Measurements from ENCODE around the gene PPP2R5A.
"Not testable (repeated sequence)": the region's sequence is repeated elsewhere in the genome, so short reads cannot be mapped to it uniquely, and the experiment has no call there.

PPP2R5A gene

DNA sequence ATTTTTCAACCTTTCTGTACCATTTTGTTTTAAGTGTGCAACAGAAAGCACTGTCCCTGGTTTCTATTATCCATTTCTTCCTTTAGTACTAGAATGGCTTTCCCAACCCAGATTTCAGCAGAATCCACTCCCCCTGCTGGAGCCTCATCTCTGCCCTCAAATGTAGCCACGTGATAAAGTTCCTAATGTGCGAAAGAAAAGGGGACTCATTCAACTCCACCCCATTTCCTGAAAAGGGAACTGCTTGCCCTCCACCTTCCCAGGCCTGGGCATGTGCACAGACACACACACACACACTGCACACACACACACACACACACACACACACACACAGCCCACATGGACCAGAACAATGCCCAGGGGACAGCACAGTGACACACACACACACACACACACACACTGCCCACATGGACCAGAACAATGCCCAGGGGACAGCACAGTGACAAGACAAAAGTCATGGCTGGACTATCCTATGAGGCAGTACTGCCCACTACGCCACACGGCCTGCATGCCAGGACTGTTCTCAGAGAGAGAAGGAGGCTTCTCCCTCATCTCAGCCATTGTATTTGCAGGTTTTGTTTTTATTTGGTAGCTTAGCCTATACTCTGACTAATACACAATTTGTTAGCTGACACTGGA is 96.3 kb downstream of the PPP2R5A start:
- H3K36me3 ChIP-seq (ENCODE audit: control insufficient read depth in 2 of 2, insufficient read depth in 2 of 2, low read length in 2 of 2) = peaks cover 9 to 19% of the 10 kb centered on the region in 2 donors
- H3K9me3 ChIP-seq (ENCODE audit: control insufficient read depth in 2 of 2, low read length in 2 of 2) = no peaks in the 10 kb centered on the region
- H3K4me3 ChIP-seq (ENCODE audit: low read length in 2 of 2) = no peak overlapping the region
- no peaks in the 10 kb centered on the region for H3K4me1 ChIP-seq (ENCODE audit: control insufficient read depth, insufficient read depth, low read length)
- no peak overlapping the region for H3K27ac ChIP-seq (ENCODE audit: low read length)
- no peaks in the 10 kb centered on the region for H3K27me3 ChIP-seq (ENCODE audit: control insufficient read depth in 1 of 2, insufficient read depth in 2 of 2, low read length in 2 of 2)
- H3K9ac ChIP-seq (ENCODE audit: low read length in 2 of 2) = no peak overlapping the region

DNA sequence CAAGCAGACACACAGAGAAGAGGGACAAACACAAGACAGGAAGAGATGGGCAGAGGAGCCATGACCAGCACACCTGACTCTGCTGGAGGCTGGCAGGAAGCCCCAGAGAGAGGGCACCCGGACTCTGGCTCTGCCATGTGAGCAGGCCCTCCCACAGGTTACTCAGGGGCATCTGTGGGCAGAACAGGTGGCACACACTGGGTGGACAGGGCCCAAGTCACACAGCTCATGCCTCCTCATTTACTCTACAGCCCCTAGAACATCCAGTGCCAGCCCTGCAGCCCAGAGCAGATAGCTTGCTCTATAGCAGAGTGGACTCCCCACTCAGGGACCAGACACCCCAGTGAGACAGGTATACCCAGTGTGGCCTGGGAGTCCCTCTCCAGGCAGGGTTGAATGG is 100.8 kb downstream of the PPP2R5A start:
- peaks cover 0 to 3% of the 10 kb centered on the region in 2 donors for H3K9me3 ChIP-seq (ENCODE audit: control insufficient read depth in 2 of 2, low read length in 2 of 2)
- H3K4me3 ChIP-seq (ENCODE audit: low read length in 2 of 2) = no peak overlapping the region
- no peaks in the 10 kb centered on the region for H3K4me1 ChIP-seq (ENCODE audit: control insufficient read depth, insufficient read depth, low read length)
- H3K36me3 ChIP-seq (ENCODE audit: control insufficient read depth in 2 of 2, insufficient read depth in 2 of 2, low read length in 2 of 2) = peaks cover 3 to 11% of the 10 kb centered on the region in 2 donors
- no peak overlapping the region for H3K27ac ChIP-seq (ENCODE audit: low read length)
- H3K27me3 ChIP-seq (ENCODE audit: control insufficient read depth in 1 of 2, insufficient read depth in 2 of 2, low read length in 2 of 2) = no peaks in the 10 kb centered on the region
- no peak overlapping the region for H3K9ac ChIP-seq (ENCODE audit: low read length in 2 of 2)

DNA sequence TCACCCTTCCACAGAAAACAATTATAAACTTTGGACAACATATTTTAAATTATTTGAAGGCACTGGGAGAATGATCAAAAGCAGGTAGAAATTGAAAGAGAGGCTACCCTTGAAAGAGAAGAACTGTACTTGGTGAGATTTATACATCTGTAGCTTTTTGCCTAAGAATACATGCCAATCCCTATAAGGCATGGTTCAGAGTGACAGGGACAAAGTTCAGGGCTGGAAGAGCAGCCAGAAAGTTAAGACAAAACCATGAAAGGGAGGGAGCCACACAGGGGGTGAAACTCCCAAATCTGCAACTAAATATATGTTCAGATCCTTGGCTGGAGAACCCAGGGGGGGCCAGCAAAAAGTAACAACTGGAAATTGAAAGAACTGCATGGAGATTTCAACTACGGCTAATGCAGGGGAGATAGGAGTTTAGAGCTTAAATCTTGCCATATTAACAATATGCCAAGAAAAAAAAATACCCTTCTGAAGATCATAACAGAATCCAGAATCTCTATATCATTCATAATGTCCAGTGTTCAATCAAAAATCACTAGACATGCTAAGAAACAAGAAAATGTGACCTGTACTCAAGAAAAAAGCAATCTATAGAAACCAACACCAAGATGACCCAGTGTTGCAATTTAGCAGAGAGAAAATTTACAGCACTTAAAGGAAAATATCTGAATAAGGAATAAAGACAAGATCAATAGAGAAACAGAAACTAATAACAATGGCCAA is 103.9 kb downstream of the PPP2R5A start:
- Histone ChIP-seq H3K9me3 (ENCODE audit: control insufficient read depth in 2 of 2, low read length in 2 of 2) (peaks cover 0 to 3% of the 10 kb centered on the region in 2 donors), H3K4me1 (ENCODE audit: control insufficient read depth, insufficient read depth, low read length) (no peaks in the 10 kb centered on the region), H3K9ac (ENCODE audit: low read length in 2 of 2) (no peak overlapping the region)

DNA sequence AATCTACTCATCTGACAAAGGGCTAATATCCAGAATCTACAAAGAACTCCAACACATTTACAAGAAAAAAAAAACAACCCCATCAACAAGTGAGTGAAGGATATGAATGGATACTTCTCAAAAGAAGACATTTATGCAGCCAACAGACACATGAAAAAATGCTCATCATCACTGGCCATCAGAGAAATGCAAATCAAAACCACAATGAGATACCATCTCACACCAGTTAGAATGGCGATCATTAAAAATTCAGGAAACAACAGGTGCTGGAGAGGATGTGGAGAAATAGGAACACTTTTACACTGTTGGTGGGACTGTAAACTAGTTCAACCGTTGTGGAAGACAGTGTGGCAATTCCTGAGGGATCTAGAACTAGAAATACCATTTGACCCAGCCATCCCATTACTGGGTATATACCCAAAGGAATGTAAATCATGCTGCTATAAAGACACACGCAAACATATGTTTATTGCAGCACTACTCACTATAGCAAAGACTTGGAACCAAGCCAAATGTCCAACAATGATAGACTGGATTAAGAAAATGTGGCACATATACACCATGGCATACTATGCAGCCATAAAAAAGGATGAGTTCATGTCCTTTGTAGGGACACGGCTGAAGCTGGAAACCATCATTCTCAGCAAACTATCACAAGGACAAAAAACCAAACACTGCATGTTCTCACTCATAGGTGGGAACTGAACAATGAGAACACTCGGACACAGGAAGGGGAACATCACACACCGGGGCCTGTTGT is 110.6 kb downstream of the PPP2R5A start:
- H3K9me3 ChIP-seq (ENCODE audit: control insufficient read depth in 2 of 2, low read length in 2 of 2); H3K36me3 ChIP-seq (ENCODE audit: control insufficient read depth in 2 of 2, insufficient read depth in 2 of 2, low read length in 2 of 2); H3K27me3 ChIP-seq (ENCODE audit: control insufficient read depth in 1 of 2, insufficient read depth in 2 of 2, low read length in 2 of 2); H3K9ac ChIP-seq (ENCODE audit: low read length in 2 of 2); H3K4me3 ChIP-seq (ENCODE audit: low read length in 2 of 2); H3K27ac ChIP-seq (ENCODE audit: low read length); H3K4me1 ChIP-seq (ENCODE audit: control insufficient read depth, insufficient read depth, low read length): not testable (repeated sequence)

More for the DNA sequence above, 103.9 kb downstream of the PPP2R5A start:
- Histone ChIP-seq H3K4me3 (ENCODE audit: low read length in 2 of 2) (no peak overlapping the region), H3K27ac (ENCODE audit: low read length) (no peak overlapping the region), H3K36me3 (ENCODE audit: control insufficient read depth in 2 of 2, insufficient read depth in 2 of 2, low read length in 2 of 2) (peaks cover 3 to 11% of the 10 kb centered on the region in 2 donors), H3K27me3 (ENCODE audit: control insufficient read depth in 1 of 2, insufficient read depth in 2 of 2, low read length in 2 of 2) (no peaks in the 10 kb centered on the region)

DNA sequence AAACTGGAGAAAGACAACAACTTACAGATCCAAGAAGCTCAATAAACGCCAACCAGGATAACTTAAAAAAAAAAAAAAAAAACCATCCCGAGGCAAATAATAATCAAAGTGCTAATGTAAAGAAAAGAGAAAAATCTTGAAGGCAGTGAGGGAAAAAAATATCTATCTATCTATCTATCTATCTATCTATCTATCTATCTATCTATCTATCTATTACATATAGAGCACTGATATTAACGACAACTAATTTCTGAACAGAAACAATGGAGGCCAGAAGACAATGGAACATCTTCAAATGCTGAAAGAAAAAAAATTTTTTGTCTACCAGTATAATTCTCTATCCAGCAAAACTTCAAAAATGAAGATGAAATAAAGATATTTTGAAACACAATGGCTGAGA is 111.4 kb downstream of the PPP2R5A start:
- no peak overlapping the region for H3K4me3 ChIP-seq (ENCODE audit: low read length in 2 of 2)
- H3K27ac ChIP-seq (ENCODE audit: low read length) = no peak overlapping the region
- H3K4me1 ChIP-seq (ENCODE audit: control insufficient read depth, insufficient read depth, low read length) = no peaks in the 10 kb centered on the region
- no peaks in the 10 kb centered on the region for H3K27me3 ChIP-seq (ENCODE audit: control insufficient read depth in 1 of 2, insufficient read depth in 2 of 2, low read length in 2 of 2)
- no peak overlapping the region for H3K9ac ChIP-seq (ENCODE audit: low read length in 2 of 2)
- H3K36me3 ChIP-seq (ENCODE audit: control insufficient read depth in 2 of 2, insufficient read depth in 2 of 2, low read length in 2 of 2) = no peaks in the 10 kb centered on the region
- H3K9me3 ChIP-seq (ENCODE audit: control insufficient read depth in 2 of 2, low read length in 2 of 2) = no peaks in the 10 kb centered on the region

DNA sequence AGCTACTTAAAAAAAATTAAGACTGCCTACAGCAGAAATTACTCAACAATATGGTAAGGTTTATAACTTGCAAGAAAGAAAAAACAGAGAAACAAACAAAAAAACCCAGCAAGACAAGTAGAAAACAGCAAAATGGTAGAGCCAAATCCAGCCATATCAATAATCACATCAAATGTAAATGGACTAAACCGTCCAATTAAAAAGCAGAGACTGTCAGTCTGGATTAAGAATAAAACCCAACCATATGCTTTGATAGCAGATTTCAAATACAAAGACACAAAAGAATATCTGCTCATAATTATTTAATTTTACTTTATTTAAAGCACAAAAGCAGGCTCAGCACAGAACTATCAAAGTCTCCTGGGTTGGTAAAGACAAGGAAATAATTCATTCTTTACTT is 112.0 kb downstream of the PPP2R5A start:
- Histone ChIP-seq H3K4me3 (ENCODE audit: low read length in 2 of 2) (no peak overlapping the region), H3K27me3 (ENCODE audit: control insufficient read depth in 1 of 2, insufficient read depth in 2 of 2, low read length in 2 of 2) (no peaks in the 10 kb centered on the region), H3K9ac (ENCODE audit: low read length in 2 of 2) (no peak overlapping the region), H3K36me3 (ENCODE audit: control insufficient read depth in 2 of 2, insufficient read depth in 2 of 2, low read length in 2 of 2) (no peaks in the 10 kb centered on the region), H3K27ac (ENCODE audit: low read length) (no peak overlapping the region), H3K9me3 (ENCODE audit: control insufficient read depth in 2 of 2, low read length in 2 of 2) (no peaks in the 10 kb centered on the region), H3K4me1 (ENCODE audit: control insufficient read depth, insufficient read depth, low read length) (no peaks in the 10 kb centered on the region)

DNA sequence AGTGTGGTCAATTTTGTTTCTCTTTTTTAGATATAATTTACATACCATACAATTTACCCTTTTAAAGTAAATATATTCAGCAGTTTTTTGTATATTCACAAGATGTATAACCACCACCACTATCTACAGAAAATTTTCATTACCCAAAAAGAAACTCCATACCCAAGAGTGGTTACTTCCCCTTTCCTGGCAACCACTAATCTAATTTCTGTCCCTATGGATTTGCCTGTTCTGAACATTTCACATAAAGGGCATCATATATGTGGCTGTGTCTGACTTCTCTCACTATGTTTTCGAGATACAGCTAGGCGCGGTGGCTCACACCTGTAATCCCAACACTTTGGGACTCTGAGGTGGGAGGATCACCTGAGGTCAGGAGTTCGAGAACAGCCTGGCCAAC is 115.8 kb downstream of the PPP2R5A start:
- Histone ChIP-seq H3K27ac (ENCODE audit: low read length) (no peak overlapping the region), H3K9ac (ENCODE audit: low read length in 2 of 2) (no peak overlapping the region), H3K36me3 (ENCODE audit: control insufficient read depth in 2 of 2, insufficient read depth in 2 of 2, low read length in 2 of 2) (no peaks in the 10 kb centered on the region), H3K4me1 (ENCODE audit: control insufficient read depth, insufficient read depth, low read length) (no peaks in the 10 kb centered on the region), H3K27me3 (ENCODE audit: control insufficient read depth in 1 of 2, insufficient read depth in 2 of 2, low read length in 2 of 2) (no peaks in the 10 kb centered on the region), H3K9me3 (ENCODE audit: control insufficient read depth in 2 of 2, low read length in 2 of 2) (no peaks in the 10 kb centered on the region), H3K4me3 (ENCODE audit: low read length in 2 of 2) (no peak overlapping the region)

DNA sequence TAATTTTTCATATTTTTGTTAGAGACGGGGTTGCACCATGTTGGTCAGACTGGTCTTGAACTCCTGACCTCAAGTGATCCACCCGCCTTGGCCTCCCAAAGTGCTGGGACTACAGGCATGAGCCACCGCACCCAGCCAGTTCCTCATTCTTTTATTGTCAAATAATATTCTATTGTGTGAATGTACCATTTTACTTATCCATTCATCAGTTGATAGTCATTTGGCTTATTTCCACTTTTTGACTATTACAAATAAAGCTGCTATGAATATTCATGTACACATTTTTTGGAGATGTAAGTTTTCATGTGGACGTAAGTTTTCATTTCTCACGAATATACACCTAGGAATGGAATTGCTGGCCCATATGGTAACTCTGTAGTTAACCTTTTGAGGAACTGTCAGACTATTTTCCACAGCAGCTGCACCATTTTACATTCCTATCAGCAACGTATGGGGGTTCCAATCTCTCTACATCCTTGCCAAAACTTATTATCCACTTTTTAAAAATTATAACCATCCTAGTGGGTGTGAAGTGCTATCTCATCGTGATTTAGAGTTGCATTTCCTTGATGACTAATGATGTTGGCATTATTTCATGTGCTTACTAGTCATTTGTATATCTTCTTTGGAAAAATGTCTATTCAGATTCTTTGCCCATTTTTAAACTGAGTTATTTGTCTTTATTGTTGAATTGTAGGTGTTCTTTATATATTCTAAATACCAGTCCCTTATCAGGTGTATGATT is 116.8 kb downstream of the PPP2R5A start:
- Histone ChIP-seq H3K4me3 (ENCODE audit: low read length in 2 of 2) (no peak overlapping the region), H3K36me3 (ENCODE audit: control insufficient read depth in 2 of 2, insufficient read depth in 2 of 2, low read length in 2 of 2) (peaks cover 0 to 3% of the 10 kb centered on the region in 2 donors), H3K27ac (ENCODE audit: low read length) (no peak overlapping the region), H3K9ac (ENCODE audit: low read length in 2 of 2) (no peak overlapping the region), H3K4me1 (ENCODE audit: control insufficient read depth, insufficient read depth, low read length) (no peaks in the 10 kb centered on the region), H3K9me3 (ENCODE audit: control insufficient read depth in 2 of 2, low read length in 2 of 2) (no peaks in the 10 kb centered on the region), H3K27me3 (ENCODE audit: control insufficient read depth in 1 of 2, insufficient read depth in 2 of 2, low read length in 2 of 2) (no peaks in the 10 kb centered on the region)

DNA sequence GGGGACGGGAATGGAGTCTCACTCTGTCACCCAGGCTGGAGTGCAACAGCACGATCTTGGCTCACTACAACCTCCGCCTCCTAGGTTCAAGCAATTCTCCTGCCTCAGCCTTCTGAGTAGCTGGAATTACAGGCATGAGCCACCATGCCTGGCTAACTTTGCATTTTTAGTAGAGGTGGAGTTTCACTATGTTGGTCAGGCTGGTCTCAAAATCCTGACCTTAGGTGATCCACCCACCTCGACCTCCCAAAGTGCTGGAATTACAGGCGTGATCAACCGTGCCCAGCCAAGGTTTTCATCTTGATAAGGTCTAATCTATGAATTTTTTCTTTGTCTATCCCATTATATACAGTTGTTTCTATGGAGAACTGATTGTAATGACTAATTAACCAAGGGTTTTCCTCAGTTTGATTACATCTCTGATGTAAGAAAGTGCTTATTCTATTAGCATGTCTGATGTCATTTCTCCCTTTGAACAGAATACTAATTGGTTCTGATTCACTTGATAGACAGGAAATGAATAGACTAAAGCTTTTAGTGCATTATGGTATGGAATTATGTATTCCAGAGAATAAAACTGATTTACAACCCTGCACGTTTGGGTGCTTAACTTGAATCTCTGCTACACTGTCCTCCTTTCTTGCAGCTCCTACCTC is 117.6 kb downstream of the PPP2R5A start:
- H3K9me3 ChIP-seq (ENCODE audit: control insufficient read depth in 2 of 2, low read length in 2 of 2) = no peaks in the 10 kb centered on the region
- H3K4me3 ChIP-seq (ENCODE audit: low read length in 2 of 2) = no peak overlapping the region
- H3K36me3 ChIP-seq (ENCODE audit: control insufficient read depth in 2 of 2, insufficient read depth in 2 of 2, low read length in 2 of 2) = peaks cover 0 to 3% of the 10 kb centered on the region in 2 donors
- no peaks in the 10 kb centered on the region for H3K4me1 ChIP-seq (ENCODE audit: control insufficient read depth, insufficient read depth, low read length)
- H3K9ac ChIP-seq (ENCODE audit: low read length in 2 of 2) = no peak overlapping the region
- H3K27me3 ChIP-seq (ENCODE audit: control insufficient read depth in 1 of 2, insufficient read depth in 2 of 2, low read length in 2 of 2) = no peaks in the 10 kb centered on the region
- H3K27ac ChIP-seq (ENCODE audit: low read length) = no peak overlapping the region

DNA sequence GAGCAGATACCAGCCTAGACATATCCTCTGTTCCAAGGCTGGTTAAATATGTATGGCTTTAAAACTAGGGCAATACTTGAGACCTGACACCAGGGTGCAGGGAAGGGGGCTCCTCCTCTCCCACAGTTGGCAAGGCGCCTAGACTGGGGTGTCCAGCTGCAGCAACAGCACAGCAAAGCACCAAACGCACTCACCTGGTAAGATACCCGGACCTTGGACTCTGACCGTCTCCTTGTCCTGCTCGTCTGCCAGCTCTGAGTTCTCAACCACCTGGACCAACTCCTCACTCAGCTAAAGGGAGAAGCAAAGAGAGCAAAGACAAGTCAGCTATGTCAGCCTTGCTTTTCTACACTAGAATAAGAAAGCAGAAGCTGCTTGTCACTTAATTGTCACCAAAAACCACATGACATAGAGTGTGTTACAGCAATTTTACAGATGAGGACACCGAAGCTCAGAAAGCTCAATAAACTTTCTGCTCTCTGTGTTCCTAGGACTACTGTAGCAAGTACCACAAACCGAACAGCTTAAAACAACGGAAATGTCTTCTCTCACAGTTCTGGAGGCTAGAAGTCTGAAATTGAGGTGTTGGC is 125.1 kb downstream of the PPP2R5A start:
- Histone ChIP-seq H3K4me3 (ENCODE audit: low read length in 2 of 2) (no peak overlapping the region), H3K9me3 (ENCODE audit: control insufficient read depth in 2 of 2, low read length in 2 of 2) (no peaks in the 10 kb centered on the region), H3K9ac (ENCODE audit: low read length in 2 of 2) (no peak overlapping the region), H3K4me1 (ENCODE audit: control insufficient read depth, insufficient read depth, low read length) (peaks cover 16% of the 10 kb centered on the region), H3K27me3 (ENCODE audit: control insufficient read depth in 1 of 2, insufficient read depth in 2 of 2, low read length in 2 of 2) (no peaks in the 10 kb centered on the region), H3K27ac (ENCODE audit: low read length) (no peak overlapping the region), H3K36me3 (ENCODE audit: control insufficient read depth in 2 of 2, insufficient read depth in 2 of 2, low read length in 2 of 2) (peaks cover 8 to 11% of the 10 kb centered on the region in 2 donors)

All from stomach smooth muscle (tissue), 2 donors.